NOMO-1 treated with DMSO at 0.1 percent for 48 hours (cell line): ENCODE results near the gene IFT80.
A peak's percentile ranks its signal among the peaks of the same experiment; 100 is the strongest.

Experiments used
- DNase-seq: peaks from one replicate; lab custom pipeline; 2025; ENCODE audit not compliant: unreplicated experiment; lab: John Stamatoyannopoulos, UW

Gene IFT80

GRCh38 chr3:160401291-160402095 is 2.5 kb upstream of the IFT80 start:
- peak; percentile 52 for DNase-seq

- no peak for DNase-seq
Measured at GRCh38 chr3:160400702-160401150, 1.7 kb upstream of the IFT80 start.

GRCh38 chr3:160400030-160400701 is 1.1 kb upstream of the IFT80 start:
- DNase-seq = peak; percentile 40

- DNase-seq = no peak
Measured at GRCh38 chr3:160398820-160399124, 253 bp downstream of the IFT80 start.

- no peak for DNase-seq
Measured at GRCh38 chr3:160395297-160395696, 3.7 kb downstream of the IFT80 start.

- DNase-seq = no peak
Measured at GRCh38 chr3:160394009-160394392, 5.0 kb downstream of the IFT80 start.

- DNase-seq = no peak
Measured at GRCh38 chr3:160393346-160394008, 5.5 kb downstream of the IFT80 start.

- no peak for DNase-seq
Measured at GRCh38 chr3:160392798-160393197, 6.2 kb downstream of the IFT80 start.

- no peak for DNase-seq
Measured at GRCh38 chr3:160390565-160391138, 8.4 kb downstream of the IFT80 start.

- DNase-seq = no peak
Measured at GRCh38 chr3:160384639-160385318, 14.2 kb downstream of the IFT80 start.

- no peak for DNase-seq
Measured at GRCh38 chr3:160381470-160381869, 17.6 kb downstream of the IFT80 start.

GRCh38 chr3:160379628-160380214 is 19.3 kb downstream of the IFT80 start:
- DNase-seq = no peak

GRCh38 chr3:160378331-160379109 is 20.5 kb downstream of the IFT80 start:
- no peak for DNase-seq

- DNase-seq = no peak
Measured at GRCh38 chr3:160376681-160377080, 22.3 kb downstream of the IFT80 start.

- DNase-seq = no peak
Measured at GRCh38 chr3:160374925-160375324, 24.1 kb downstream of the IFT80 start.

- no peak for DNase-seq
Measured at GRCh38 chr3:160374472-160374871, 24.6 kb downstream of the IFT80 start.

- no peak for DNase-seq
Measured at GRCh38 chr3:160373655-160374054, 25.4 kb downstream of the IFT80 start.

GRCh38 chr3:160372780-160373179 is 26.2 kb downstream of the IFT80 start:
- peak; percentile 84 for DNase-seq

GRCh38 chr3:160370987-160371857 is 27.8 kb downstream of the IFT80 start:
- no peak for DNase-seq
